Hematopoietic multipotent progenitor cell treated with erythropoietin and hydrocortisone succinate and interleukin-3 and kit ligand, for 8 days (in vitro differentiated cells): ENCODE measurements around the gene TUBGCP2.

Source experiments
- DNase-seq: peaks from one replicate; pipeline ENCODE4 v3.0.0-alpha.2; 2015

The TUBGCP2 gene

GRCh38 chr10:133298466-133298865, 10.2 kb downstream of the TUBGCP2 start:
- DNase-seq = no peak

DNA sequence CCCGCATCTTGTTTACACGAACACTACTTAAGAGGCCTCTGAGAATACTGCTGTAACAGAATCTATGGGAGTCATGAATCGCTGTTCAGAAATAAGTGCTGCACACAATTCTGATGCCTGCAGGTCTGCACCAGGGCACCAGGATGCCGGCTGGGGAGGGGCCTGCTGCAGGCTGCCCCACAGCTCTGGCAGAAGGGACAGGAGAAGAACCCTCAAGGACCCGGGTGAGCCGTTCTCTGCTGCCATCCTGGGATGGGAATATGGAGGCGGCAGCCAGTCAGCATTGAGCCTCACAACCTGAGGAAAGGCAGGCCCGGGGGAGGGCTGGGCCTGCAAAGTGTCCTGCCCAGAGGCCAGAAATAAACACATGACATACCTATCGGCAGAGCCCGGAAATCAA, 11.2 kb downstream of the TUBGCP2 start:
- DNase-seq = no peak

DNA sequence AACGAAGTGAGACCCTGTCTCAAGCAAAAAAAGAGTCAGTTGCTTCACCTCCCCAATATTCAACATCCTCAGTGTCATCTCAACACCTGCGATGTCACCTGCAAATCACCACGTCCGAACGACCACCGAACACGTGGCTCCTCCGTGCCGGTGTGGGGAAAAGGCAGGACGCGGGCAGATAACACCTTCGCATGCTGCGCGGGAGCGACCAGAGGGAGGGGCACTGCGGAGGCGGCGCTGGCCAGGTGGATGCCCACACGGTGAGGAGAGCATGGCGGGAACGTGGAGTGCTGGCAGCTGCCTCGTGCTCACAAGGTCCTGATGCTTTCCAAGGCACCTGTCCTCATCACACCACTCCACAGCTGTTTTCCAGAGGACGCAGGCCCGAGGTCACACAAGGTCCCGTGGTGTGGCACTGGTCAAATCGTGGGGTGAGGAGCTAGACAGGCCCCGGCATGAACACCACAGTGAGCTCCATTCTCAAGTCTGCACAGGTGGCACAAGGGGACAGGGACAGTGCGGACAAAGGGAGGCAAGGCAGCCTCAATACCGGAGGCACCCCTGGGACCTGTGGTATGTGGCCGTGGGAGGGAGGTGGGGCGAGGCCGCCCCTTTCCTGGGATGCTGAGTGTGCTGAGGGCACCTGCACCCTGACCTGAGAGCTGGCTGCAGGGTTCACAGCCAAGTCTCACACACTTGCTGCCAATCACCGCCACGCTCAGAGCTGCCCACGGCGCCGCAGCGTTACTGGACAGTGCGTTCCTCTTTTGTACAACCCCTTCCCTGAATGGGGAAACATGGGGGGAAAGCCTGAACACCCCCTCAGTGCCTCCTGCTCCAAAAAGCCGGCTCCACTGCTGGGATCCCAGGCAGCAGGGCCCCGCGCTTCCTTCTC, 13.0 kb downstream of the TUBGCP2 start:
- no peak for DNase-seq

DNA sequence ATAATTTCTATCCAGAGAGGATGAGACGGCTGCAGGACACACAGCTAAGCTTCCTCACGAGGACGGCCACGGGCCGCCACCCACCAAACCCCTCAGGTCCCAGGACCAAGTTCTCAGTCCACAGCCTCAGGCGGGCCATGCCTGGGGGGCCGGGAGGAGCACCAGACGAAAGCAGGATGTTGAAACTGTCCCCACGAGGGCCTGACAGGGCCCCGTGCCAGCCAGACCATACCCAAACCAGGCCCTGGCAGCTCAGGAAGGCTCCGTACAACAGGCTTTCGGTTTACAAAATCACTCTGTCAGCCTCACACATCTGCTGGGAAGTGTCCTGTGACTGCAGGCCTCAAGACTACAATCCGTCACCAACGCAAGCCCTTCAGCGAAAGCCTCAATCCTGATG, 14.5 kb downstream of the TUBGCP2 start:
- no peak for DNase-seq

DNA sequence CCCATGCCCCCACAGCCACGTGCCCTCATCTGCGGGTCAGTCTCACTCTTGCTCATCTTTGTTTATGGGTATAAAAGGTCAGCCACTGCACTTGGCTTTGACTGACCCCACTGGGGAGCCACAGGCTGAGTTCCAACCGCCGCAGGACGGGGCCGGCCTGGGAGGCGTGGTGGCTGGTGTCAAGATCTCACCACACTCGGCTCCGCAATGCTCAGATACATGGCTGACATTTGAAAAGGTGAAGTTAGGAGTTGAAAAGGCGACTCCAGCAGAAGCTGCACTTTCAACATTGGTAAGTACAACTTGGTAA, 14.9 kb downstream of the TUBGCP2 start:
- no peak for DNase-seq

GRCh38 chr10:133292919-133293809, 15.5 kb downstream of the TUBGCP2 start:
- DNase-seq = no peak

DNA sequence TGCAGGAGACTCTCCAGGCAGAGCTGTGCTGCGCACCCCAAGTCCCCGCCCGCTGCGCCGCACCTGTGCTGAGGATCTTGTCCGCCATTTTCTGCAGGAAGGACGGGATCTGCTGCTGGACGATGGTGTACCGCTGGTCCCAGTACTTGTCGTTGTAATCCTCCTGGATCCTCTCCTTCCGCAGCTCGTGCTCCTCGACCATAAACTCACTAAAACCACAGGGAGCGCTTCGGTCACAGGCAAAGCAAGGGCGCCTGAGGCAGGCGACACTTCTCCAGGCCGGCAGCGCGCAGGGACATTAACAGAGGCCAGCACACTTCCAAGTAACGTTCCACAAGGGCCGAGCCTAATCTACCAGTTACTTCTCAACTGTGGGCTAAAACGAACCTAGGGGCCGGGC, 18.9 kb downstream of the TUBGCP2 start:
- DNase-seq = no peak

GRCh38 chr10:133287832-133288500, 20.7 kb downstream of the TUBGCP2 start:
- DNase-seq = no peak

DNA sequence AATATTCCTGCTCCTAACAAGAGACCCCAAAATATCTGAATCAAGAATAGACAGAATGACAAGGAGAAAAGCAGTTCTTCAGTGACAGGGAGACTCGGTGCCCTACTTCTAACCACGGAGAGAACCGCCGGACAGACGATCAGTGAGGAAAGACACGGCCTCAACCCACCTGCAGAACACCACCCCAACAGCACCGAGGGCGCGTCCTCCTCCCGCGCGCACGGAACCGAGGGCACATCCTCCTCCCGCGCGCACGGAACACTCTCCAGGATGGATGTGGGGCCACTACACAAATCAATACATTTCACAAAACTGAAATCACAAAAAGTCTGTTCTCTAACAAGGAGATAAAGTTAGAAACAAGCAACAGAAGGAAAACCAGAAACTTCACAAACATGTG, 22.3 kb downstream of the TUBGCP2 start:
- no peak for DNase-seq

- no peak for DNase-seq
These were observed 23.5 kb downstream of the TUBGCP2 start for GRCh38 chr10:133285217-133285616.

DNA sequence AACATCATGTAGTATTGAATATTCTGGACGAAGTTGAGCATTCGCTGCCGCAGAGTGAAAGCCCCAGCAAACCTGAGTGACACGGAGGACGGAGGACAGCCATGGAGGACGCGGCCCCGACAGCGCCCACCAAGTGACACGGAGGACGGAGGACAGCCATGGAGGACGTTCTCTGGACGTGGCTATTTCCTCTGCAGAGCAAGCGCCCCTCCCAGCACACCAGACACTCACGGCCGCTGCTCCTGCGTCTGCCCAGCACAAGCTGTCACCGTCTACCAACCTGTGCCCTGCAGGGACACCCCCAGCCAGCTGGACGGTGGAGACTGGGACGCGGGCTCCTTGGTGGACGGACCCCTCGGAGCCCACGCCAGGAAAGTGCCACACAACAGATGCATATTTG, 24.7 kb downstream of the TUBGCP2 start:
- no peak for DNase-seq

DNA sequence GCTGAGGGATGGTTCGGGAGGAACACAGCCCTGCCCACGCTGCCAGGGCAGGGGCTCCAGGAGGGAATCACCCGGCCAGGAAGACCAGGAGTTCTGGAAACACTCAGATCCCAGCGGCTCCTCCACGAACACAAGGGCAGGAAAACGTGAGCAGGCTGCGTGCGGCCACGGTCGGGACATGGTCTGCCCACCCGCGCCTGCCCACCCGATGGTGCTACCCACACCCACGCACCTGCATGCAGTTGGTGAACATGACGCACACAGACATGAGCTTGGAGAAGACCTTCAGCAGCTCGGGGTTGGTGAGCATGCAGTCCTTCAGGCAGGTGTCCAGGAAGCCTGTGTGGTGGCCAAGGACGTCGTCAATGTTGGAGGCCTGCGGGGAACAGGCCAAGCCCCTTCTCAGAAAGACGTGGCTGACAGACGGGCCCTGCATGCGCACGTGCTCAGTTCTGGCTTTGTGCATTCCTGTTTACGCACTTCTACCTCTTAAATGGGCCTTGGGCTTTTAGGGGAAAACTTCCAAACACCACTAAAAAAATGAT, 25.8 kb downstream of the TUBGCP2 start:
- no peak for DNase-seq

- no peak for DNase-seq
These were observed 26.9 kb downstream of the TUBGCP2 start for GRCh38 chr10:133281628-133282372.

DNA sequence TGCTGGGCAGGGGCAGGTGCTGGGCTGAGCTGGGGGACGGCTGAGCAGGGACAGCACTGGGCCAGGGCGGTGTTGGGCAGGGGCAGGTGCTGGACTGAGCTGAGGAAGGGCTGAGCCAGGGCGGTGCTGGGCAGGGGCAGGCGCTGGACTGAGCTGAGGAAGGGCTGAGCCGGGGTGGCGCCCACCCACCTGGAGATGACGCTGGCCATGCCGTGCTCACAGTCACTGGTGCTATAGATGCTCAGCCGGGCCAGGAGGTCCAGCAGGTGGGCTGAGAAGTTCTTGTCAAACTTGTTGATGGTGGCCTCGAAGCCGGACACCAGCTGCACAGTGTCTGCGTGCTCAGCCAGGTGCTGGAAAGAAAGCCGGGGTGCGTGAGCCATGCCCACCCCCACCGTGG, 27.6 kb downstream of the TUBGCP2 start:
- DNase-seq = no peak

- no peak for DNase-seq
These were observed 28.1 kb downstream of the TUBGCP2 start for GRCh38 chr10:133280391-133281059.

DNA sequence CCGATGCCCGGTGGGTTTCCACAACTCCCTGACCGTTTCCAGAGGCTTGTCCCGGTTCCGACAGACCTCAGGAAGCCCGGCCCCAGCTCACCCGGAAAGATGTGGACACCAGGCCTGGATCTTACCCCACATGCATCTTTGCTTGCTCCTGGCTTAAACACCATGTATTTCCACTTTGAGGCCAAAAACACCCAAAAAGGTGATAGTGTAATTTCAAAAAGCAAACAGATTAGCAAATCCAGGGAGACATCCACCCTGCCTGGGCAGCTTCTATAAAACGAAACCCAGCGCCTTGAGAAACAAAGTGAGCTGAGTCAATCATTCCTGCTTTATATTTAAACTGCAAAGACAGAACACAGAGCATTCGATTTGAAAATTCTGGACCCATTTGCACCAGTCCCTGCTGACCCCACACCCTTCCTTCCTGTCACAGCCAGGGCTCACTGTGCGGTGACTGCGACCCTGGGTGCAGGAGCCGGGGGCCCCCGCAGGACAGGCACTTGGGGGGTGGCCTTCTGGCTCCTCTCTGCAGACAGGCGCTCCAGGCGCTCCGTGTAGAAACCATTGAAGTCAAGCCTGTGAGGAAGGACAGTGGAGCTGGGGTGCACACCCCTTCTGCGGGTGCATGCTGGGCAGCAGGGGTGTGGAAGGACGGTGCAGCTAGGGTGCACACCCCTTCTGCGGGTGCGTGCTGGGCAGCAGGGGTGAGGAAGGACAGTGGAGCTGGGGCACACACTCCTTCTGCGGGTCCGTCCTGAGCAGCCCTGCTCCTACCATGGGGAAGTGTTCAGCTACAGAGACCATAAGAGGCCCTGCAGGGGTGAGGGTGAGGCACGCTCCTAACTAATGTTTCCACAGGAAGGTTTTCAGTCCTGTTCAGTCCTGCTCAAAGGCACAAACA, 29.1 kb downstream of the TUBGCP2 start:
- DNase-seq = peak; percentile 19

DNA sequence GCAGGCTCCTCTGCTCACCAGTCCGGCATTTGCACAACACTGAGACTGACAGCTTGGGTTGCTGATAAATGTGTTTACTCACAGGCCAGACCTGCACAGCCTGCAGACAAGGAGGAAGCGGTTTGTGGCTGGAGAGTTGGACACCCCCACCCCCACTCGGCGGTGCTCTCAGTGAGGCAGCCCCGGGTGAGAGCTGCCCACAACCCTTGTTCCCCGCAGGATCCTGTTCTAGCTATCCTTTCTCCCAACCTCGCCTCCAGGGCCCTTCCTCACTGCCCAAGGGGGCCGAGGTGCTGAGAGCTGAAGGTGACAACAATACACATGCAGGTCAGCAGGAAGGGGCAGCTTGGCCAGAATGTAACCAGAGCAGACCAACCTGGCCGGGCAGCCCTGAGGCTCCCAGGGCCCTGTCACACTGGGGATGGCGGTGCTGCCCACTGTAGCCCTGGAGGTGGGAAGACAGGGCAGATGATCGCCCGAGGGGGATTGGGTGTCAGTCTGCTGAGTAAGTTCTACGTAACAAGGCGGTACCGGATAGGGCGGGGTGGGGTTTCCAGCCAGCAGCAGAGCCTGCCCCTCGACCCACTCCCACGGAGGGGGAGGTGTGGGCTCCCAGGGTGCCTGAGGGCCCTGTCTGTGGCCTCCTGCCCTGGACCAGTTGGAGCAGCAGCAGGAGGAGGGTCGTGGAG, 30.0 kb downstream of the TUBGCP2 start:
- DNase-seq = peak; percentile 88

DNA sequence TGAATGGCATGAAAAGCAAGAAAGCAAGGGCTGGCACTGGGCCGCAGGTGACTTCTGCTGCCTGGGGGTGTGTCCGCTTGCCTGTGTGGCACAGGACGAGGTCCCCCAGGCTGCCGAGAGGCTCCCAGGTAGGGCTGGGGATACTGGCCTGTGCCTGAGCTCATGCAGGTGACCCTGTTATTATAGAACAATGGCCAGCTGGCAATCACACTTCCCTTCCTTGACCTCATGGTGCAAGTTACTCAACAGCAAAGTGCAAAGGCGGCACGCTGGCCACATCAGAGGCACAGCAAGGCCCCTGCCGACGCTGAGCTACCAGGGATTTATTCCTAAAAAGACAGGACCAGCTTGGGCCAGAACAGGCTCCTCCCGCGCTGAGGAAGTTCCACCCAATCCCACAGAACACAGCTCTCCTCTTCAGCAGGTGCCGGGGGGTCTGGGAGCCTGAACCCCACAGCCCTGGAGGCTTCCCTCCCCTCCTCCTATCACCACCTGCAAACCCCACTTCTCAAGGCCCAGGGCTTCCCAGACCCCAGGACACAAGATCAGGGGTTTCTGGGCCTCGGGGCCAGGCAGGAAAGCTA, 30.6 kb downstream of the TUBGCP2 start:
- DNase-seq = no peak

DNA sequence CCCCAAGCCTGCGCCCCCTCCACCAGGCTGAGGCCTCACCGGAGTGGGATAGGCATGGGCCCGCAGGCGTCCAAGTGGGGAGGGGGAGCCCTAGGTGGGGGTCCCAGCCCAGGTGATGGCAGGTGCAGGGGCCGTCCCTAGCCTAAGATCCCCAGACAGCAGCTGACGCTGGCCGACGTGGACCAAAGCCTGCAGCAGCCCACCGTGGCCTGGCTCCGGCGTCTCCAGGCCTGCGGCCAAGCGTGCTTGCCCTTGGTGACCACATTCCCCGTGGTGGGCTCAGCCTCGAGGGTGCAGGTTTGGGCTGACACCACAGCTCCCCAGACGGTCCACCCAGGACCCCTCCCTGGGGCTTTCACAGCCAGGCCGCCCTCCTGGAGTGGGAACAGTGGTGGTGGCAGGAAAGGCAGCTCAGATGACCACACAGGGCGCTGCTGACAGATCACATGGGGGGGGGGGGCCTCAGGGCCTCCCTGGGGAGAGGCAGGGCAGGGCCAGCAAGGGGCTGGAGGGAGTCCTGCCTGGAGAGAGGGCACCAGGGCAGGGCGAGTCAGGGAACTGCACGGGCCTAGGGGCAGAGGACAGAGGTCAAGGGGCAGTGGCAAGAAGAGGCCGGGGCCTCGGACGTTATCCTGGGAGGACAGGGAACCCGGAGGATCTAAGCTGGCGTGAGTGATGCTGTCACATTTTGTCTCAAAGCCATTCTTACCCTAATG, 31.2 kb downstream of the TUBGCP2 start:
- no peak for DNase-seq
